Stimulated activated CD8-positive, alpha-beta memory T cell treated with anti-CD3 and anti-CD28 coated beads, Interleukin-4, amount 100 ng/mL, for 48 hours (primary cell): ENCODE measurements around the gene PROM1.
A peak's percentile ranks its signal among the peaks of the same experiment; 100 is the strongest.

Experiments used
- DNase-seq: peaks from one replicate; pipeline ENCODE4 v3.0.0-alpha.2; 2020

The PROM1 gene

GRCh38 chr4:15982842-15983524 lies 100.8 kb downstream of the PROM1 start:
- no peak for DNase-seq

- no peak for DNase-seq
These were observed 107.1 kb downstream of the PROM1 start for GRCh38 chr4:15976456-15977447.

GRCh38 chr4:15971068-15971801 lies 112.6 kb downstream of the PROM1 start:
- no peak for DNase-seq

- DNase-seq: no peak
These were observed 115.1 kb downstream of the PROM1 start for GRCh38 chr4:15968551-15969300.

GRCh38 chr4:15965325-15965724 lies 118.5 kb downstream of the PROM1 start:
- no peak for DNase-seq

- no peak for DNase-seq
These were observed 119.7 kb downstream of the PROM1 start for GRCh38 chr4:15964159-15964558.

GRCh38 chr4:15963576-15963975 lies 120.2 kb downstream of the PROM1 start:
- DNase-seq: peak; percentile 75

GRCh38 chr4:15963001-15963451 lies 120.8 kb downstream of the PROM1 start, which contains the start of gene FGFBP2:
TSS of gene FGFBP2 (minus strand) at chr4:15963175. CDS start at chr4:15963129, 46 bp downstream.
- peak; percentile 79 for DNase-seq

GRCh38 chr4:15961781-15962510 lies 121.9 kb downstream of the PROM1 start:
- peak; percentile 42 for DNase-seq

- peak; percentile 51 for DNase-seq
These were observed 125.3 kb downstream of the PROM1 start for GRCh38 chr4:15958562-15958961.

GRCh38 chr4:15956179-15956850 lies 127.5 kb downstream of the PROM1 start:
- peak; percentile 92 for DNase-seq

- DNase-seq: no peak
These were observed 128.2 kb downstream of the PROM1 start for GRCh38 chr4:15955670-15956069.

GRCh38 chr4:15953625-15954024 lies 130.2 kb downstream of the PROM1 start:
- no peak for DNase-seq

GRCh38 chr4:15951781-15952180 lies 132.0 kb downstream of the PROM1 start:
- no peak for DNase-seq

GRCh38 chr4:15948826-15949225 lies 135.0 kb downstream of the PROM1 start:
- no peak for DNase-seq

- no peak for DNase-seq
These were observed 136.1 kb downstream of the PROM1 start for GRCh38 chr4:15947684-15948083.

- DNase-seq: no peak
These were observed 138.3 kb downstream of the PROM1 start for GRCh38 chr4:15945516-15945915.

- DNase-seq: no peak
These were observed 138.9 kb downstream of the PROM1 start for GRCh38 chr4:15944895-15945294.

GRCh38 chr4:15942283-15942682 lies 141.5 kb downstream of the PROM1 start:
- DNase-seq: no peak

GRCh38 chr4:15938640-15939039 lies 145.2 kb downstream of the PROM1 start, which contains the start of gene FGFBP1:
TSS of gene FGFBP1 (minus strand) at chr4:15938740. CDS start at chr4:15936632, 2,108 bp downstream.
- DNase-seq: no peak

- DNase-seq: no peak
These were observed 145.6 kb downstream of the PROM1 start for GRCh38 chr4:15938182-15938581.
